Progenitor cell of endocrine pancreas (in vitro differentiated cells): ENCODE results near the gene SEMA4F. TPM values are rescaled to one million over a fixed set of nuclear protein-coding genes. Genes with fewer than 3 reads are reported as not detected.
A peak's percentile ranks its signal among the peaks of the same experiment; 100 is the strongest.

Source experiments
- DNase-seq: peaks from one replicate; pipeline ENCODE4 v3.0.0; 2021; ENCODE audit warnings: low spot score; ENCODE audit not compliant: unreplicated experiment
- H3K27ac Mint-ChIP-seq: 2 replicates; pipeline ENCODE4 v1.8.0; 2021; ENCODE audit warnings: mild to moderate bottlenecking, moderate library complexity, mixed read lengths
- H3K27me3 Mint-ChIP-seq: 2 replicates; pipeline ENCODE4 v1.8.0; 2021; ENCODE audit warnings: mixed read lengths
- H3K36me3 Mint-ChIP-seq: 2 replicates; pipeline ENCODE4 v1.8.0; 2022; ENCODE audit warnings: mixed read lengths; ENCODE audit not compliant: insufficient read depth
- H3K4me1 Mint-ChIP-seq: 2 replicates; pipeline ENCODE4 v1.8.0; 2021; ENCODE audit warnings: low read depth, mixed read lengths
- H3K4me3 Mint-ChIP-seq: 2 replicates; pipeline ENCODE4 v1.8.0; 2021; ENCODE audit warnings: low read depth, mild to moderate bottlenecking, moderate library complexity, mixed read lengths
- H3K9me3 Mint-ChIP-seq: 2 replicates; pipeline ENCODE4 v1.8.0; 2021; ENCODE audit warnings: low read depth, mixed read lengths
- long read RNA-seq: library from polyadenylated mRNA; unstranded; transcript quantifications from one replicate; pipeline ENCODE4 v2.0.0, GENCODE V29; 2020
- total RNA-seq: library from RNA; stranded (reverse); gene quantifications from 2 replicates; pipeline ENCODE4 v1.2.1, GENCODE V29; 2021
- TF ChIP-seq, protein P1 (sequence below): fragments of 200-600 bp; sonication (generic); IDR thresholded peaks from one replicate; pipeline ENCODE4 v1.5.0; 2021; ENCODE audit warnings: antibody characterized with exemption, mild to moderate bottlenecking; ENCODE audit not compliant: unreplicated experiment

Gene SEMA4F, protein sequence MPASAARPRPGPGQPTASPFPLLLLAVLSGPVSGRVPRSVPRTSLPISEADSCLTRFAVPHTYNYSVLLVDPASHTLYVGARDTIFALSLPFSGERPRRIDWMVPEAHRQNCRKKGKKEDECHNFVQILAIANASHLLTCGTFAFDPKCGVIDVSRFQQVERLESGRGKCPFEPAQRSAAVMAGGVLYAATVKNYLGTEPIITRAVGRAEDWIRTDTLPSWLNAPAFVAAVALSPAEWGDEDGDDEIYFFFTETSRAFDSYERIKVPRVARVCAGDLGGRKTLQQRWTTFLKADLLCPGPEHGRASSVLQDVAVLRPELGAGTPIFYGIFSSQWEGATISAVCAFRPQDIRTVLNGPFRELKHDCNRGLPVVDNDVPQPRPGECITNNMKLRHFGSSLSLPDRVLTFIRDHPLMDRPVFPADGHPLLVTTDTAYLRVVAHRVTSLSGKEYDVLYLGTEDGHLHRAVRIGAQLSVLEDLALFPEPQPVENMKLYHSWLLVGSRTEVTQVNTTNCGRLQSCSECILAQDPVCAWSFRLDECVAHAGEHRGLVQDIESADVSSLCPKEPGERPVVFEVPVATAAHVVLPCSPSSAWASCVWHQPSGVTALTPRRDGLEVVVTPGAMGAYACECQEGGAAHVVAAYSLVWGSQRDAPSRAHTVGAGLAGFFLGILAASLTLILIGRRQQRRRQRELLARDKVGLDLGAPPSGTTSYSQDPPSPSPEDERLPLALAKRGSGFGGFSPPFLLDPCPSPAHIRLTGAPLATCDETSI
- 11.5 and 13.4 TPM in 2 replicates for total RNA-seq
- long read RNA-seq, full-length matches to known transcripts: 11 of 23 reads
- long read RNA-seq, partial matches to known transcripts: 1 of 23 reads
- long read RNA-seq, other reads (novel, unspliced or antisense): 11 of 23 reads

- Mint-ChIP-seq H3K27me3 (peaks cover 19% of the 10 kb centered on the region), H3K9me3 (peaks cover 3% of the 10 kb centered on the region), H3K27ac (peak within 1 kb of the TSS; percentile 78), H3K36me3 (peaks cover 2% of the 10 kb centered on the region), H3K4me1 (peaks cover 4% of the 10 kb centered on the region), H3K4me3 (peak within 1 kb of the TSS; percentile 77)
- TF ChIP-seq, protein P1, sequence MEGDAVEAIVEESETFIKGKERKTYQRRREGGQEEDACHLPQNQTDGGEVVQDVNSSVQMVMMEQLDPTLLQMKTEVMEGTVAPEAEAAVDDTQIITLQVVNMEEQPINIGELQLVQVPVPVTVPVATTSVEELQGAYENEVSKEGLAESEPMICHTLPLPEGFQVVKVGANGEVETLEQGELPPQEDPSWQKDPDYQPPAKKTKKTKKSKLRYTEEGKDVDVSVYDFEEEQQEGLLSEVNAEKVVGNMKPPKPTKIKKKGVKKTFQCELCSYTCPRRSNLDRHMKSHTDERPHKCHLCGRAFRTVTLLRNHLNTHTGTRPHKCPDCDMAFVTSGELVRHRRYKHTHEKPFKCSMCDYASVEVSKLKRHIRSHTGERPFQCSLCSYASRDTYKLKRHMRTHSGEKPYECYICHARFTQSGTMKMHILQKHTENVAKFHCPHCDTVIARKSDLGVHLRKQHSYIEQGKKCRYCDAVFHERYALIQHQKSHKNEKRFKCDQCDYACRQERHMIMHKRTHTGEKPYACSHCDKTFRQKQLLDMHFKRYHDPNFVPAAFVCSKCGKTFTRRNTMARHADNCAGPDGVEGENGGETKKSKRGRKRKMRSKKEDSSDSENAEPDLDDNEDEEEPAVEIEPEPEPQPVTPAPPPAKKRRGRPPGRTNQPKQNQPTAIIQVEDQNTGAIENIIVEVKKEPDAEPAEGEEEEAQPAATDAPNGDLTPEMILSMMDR: no peak
- peak; percentile 97 for DNase-seq
Measured at GRCh38 chr2:74653985-74654882, at the start of gene SEMA4F. TSS of gene SEMA4F (plus strand) at chr2:74654247. CDS start at chr2:74654377, 130 bp downstream.

GRCh38 chr2:74606927-74607326, 47.1 kb upstream of the SEMA4F start:
- Mint-ChIP-seq H3K27me3 (peaks cover 16% of the 10 kb centered on the region), H3K9me3 (peaks cover 11% of the 10 kb centered on the region), H3K36me3 (no peaks in the 10 kb centered on the region), H3K4me1 (no peaks in the 10 kb centered on the region), H3K27ac (no peak overlapping the region), H3K4me3 (no peak overlapping the region)
- TF ChIP-seq, protein P1: no peak
- no peak for DNase-seq

- H3K4me1 Mint-ChIP-seq: no peaks in the 10 kb centered on the region
- H3K4me3 Mint-ChIP-seq: no peak overlapping the region
- no peak for DNase-seq
- TF ChIP-seq, protein P1: no peak
- H3K27me3 Mint-ChIP-seq: no peaks in the 10 kb centered on the region
- H3K27ac Mint-ChIP-seq: no peak overlapping the region
- no peaks in the 10 kb centered on the region for H3K36me3 Mint-ChIP-seq
- no peaks in the 10 kb centered on the region for H3K9me3 Mint-ChIP-seq
Measured at GRCh38 chr2:74617122-74617521, 36.9 kb upstream of the SEMA4F start.

DNA sequence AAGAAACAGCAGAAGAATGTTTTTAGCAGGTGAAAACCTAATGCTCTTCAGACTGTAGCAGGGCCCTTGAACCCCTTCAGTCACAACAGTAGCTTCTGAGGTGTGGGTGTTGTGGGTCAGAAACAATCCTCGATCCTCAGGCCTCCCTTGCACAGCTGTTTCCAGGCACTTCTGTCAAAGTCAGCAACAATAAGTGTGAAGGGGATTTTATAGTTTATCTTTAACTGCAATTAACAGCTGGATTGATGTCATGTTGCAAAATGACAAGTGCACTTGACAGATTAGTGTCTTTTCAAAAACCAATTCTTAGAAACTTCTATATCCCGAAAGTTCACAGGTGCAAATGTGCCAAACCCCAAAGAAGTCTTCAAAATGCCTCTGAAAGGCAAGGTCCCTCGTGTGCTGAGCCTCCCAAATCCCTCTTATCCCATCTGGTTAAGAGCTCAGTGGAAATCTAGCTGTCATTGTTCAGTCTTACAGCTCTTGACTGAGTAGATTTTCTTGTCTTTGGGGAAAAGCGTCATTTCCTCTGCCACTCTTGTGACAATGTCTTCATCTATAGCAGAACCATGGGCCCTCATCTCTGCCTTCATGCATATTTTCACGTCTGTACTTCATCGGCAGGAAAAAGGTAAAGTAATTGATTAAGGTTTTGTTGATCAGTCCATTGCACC, 35.5 kb upstream of the SEMA4F start:
- Mint-ChIP-seq H3K4me1 (no peaks in the 10 kb centered on the region), H3K4me3 (no peak overlapping the region), H3K9me3 (no peaks in the 10 kb centered on the region), H3K27me3 (no peaks in the 10 kb centered on the region), H3K27ac (no peak overlapping the region), H3K36me3 (no peaks in the 10 kb centered on the region)
- no peak for DNase-seq
- TF ChIP-seq, protein P1: no peak
